H9 (cell line): ENCODE data around the gene PPM1H. TPM values are rescaled to one million over a fixed set of nuclear protein-coding genes. Genes with fewer than 3 reads are reported as not detected.

Experiments used
- DNase-seq: peaks from one replicate; pipeline ENCODE4 v3.0.0-alpha.2; 2017
- H2AFZ ChIP-seq: one replicate; pipeline ENCODE4 v1.6.1; 2013; ENCODE audit warnings: mild to moderate bottlenecking, low read length, control low read depth, moderate library complexity
- H2AK5ac ChIP-seq: 2 replicates; pipeline ENCODE4 v1.6.1; 2013; ENCODE audit warnings: low read length, control low read depth, mixed read lengths; ENCODE audit not compliant: insufficient read length
- H2BK120ac ChIP-seq: one replicate; pipeline ENCODE4 v1.6.1; 2013; ENCODE audit warnings: low read depth, mild to moderate bottlenecking, low read length, control low read depth, inconsistent platforms; ENCODE audit not compliant: poor library complexity, severe bottlenecking
- H2BK12ac ChIP-seq: 2 replicates; pipeline ENCODE4 v1.6.1; 2013; ENCODE audit warnings: low read length, control low read depth, mixed read lengths, low read depth; ENCODE audit not compliant: insufficient read length
- H2BK15ac ChIP-seq: 2 replicates; pipeline ENCODE4 v1.6.1; 2013; ENCODE audit warnings: low read depth, low read length, control low read depth
- H2BK20ac ChIP-seq: one replicate; pipeline ENCODE4 v1.6.1; 2013; ENCODE audit warnings: low read depth, mild to moderate bottlenecking, low read length, control low read depth, inconsistent platforms; ENCODE audit not compliant: poor library complexity, severe bottlenecking
- H2BK5ac ChIP-seq: 2 replicates; pipeline ENCODE4 v1.6.1; 2013; ENCODE audit warnings: low read length, control low read depth, mixed read lengths; ENCODE audit not compliant: insufficient read length
- H3K14ac ChIP-seq: 2 replicates; pipeline ENCODE4 v1.6.1; 2013; ENCODE audit warnings: low read length, control low read depth; ENCODE audit not compliant: insufficient read depth
- H3K18ac ChIP-seq: 2 replicates; pipeline ENCODE4 v1.6.1; 2013; ENCODE audit warnings: low read depth, mild to moderate bottlenecking, mixed read lengths, low read length, control low read depth; ENCODE audit not compliant: insufficient read length
- H3K23ac ChIP-seq: 2 replicates; pipeline ENCODE4 v1.6.1; 2013; ENCODE audit warnings: low read length, control low read depth, mixed read lengths, low read depth; ENCODE audit not compliant: insufficient read length
- H3K23me2 ChIP-seq: 2 replicates; pipeline ENCODE4 v1.6.1; 2013; ENCODE audit warnings: low read depth, mild to moderate bottlenecking, mixed read lengths, low read length, control low read depth; ENCODE audit not compliant: insufficient read length, poor library complexity, severe bottlenecking
- H3K27ac ChIP-seq: 2 replicates; pipeline ENCODE4 v1.5.1; 2013; ENCODE audit warnings: low read length, control low read depth, mixed read lengths, low read depth; ENCODE audit not compliant: insufficient read length
- H3K27me3 ChIP-seq: 2 replicates; pipeline ENCODE4 v1.6.1; 2013; ENCODE audit warnings: low read length, control low read depth, inconsistent platforms; ENCODE audit not compliant: insufficient read depth
- H3K4ac ChIP-seq: 2 replicates; pipeline ENCODE4 v1.6.1; 2013; ENCODE audit warnings: low read depth, mild to moderate bottlenecking, control low read depth, inconsistent platforms, low read length, moderate library complexity
- H3K4me1 ChIP-seq: 2 replicates; pipeline ENCODE4 v1.6.1; 2013; ENCODE audit warnings: low read length, control low read depth, inconsistent platforms; ENCODE audit not compliant: insufficient read depth
- H3K4me2 ChIP-seq: 2 replicates; pipeline ENCODE4 v1.6.1; 2013; ENCODE audit warnings: low read length, control low read depth, mixed read lengths; ENCODE audit not compliant: insufficient read length, insufficient read depth
- H3K56ac ChIP-seq: 2 replicates; pipeline ENCODE4 v1.6.1; 2013; ENCODE audit warnings: low read depth, mild to moderate bottlenecking, mixed read lengths, low read length, control low read depth; ENCODE audit not compliant: insufficient read length
- H3K79me1 ChIP-seq: 2 replicates; pipeline ENCODE4 v1.6.1; 2013; ENCODE audit warnings: low read depth, mild to moderate bottlenecking, moderate library complexity, low read length, control low read depth, inconsistent platforms; ENCODE audit not compliant: insufficient read depth, poor library complexity, severe bottlenecking
- H3K79me2 ChIP-seq: 2 replicates; pipeline ENCODE4 v1.6.1; 2013; ENCODE audit warnings: low read length, control low read depth, inconsistent platforms; ENCODE audit not compliant: insufficient read depth
- H3K9ac ChIP-seq: 2 replicates; pipeline ENCODE4 v1.6.1; 2013; ENCODE audit warnings: low read length, control low read depth, mixed read lengths; ENCODE audit not compliant: insufficient read length; ENCODE audit errors: extremely low read depth
- H3K9me3 ChIP-seq: one replicate; pipeline ENCODE4 v1.6.1; 2013; ENCODE audit warnings: low read depth, low read length, inconsistent platforms; ENCODE audit not compliant: control insufficient read depth
- H3T11ph ChIP-seq: one replicate; pipeline ENCODE4 v1.6.1; 2013; ENCODE audit warnings: mild to moderate bottlenecking, low read length, control low read depth, inconsistent platforms
- H4K20me1 ChIP-seq: one replicate; pipeline ENCODE4 v1.6.1; 2013; ENCODE audit not compliant: control insufficient read depth, insufficient read length, insufficient read depth
- H4K5ac ChIP-seq: 2 replicates; pipeline ENCODE4 v1.6.1; 2013; ENCODE audit warnings: low read depth, mild to moderate bottlenecking, mixed read lengths, low read length, control low read depth; ENCODE audit not compliant: insufficient read length
- H4K8ac ChIP-seq: replicated peaks from 2 replicates; pipeline ENCODE4 v1.6.1; 2013; ENCODE audit warnings: low read length, control low read depth, mixed read lengths, low read depth; ENCODE audit not compliant: insufficient read length
- H4K91ac ChIP-seq: 2 replicates; pipeline ENCODE4 v1.6.1; 2013; ENCODE audit warnings: low read depth, mild to moderate bottlenecking, moderate library complexity, mixed read lengths, low read length, control low read depth; ENCODE audit not compliant: insufficient read length
- H3K27ac Mint-ChIP-seq, 3 experiments: 2 replicates in 2 of 3; 3 replicates in 1 of 3; pipeline ENCODE4 v1.8.0; 2020 to 2021; ENCODE audit warnings: mixed read lengths in 3 of 3, mild to moderate bottlenecking in 1 of 3, moderate library complexity in 1 of 3
- H3K27me3 Mint-ChIP-seq: 2 replicates; pipeline ENCODE4 v1.8.0; 2021; ENCODE audit warnings: low read depth, mild to moderate bottlenecking, moderate library complexity, mixed read lengths
- H3K36me3 Mint-ChIP-seq, 3 experiments: 2 replicates in 2 of 3; 3 replicates in 1 of 3; pipeline ENCODE4 v1.8.0; 2020 to 2021; ENCODE audit warnings: low read depth in 3 of 3, mixed read lengths in 3 of 3; ENCODE audit not compliant: insufficient read depth in 1 of 3
- H3K4me1 Mint-ChIP-seq, 2 experiments: 2 replicates each; pipeline ENCODE4 v1.8.0; 2020; ENCODE audit warnings: mixed read lengths in 2 of 2
- H3K4me3 Mint-ChIP-seq, 2 experiments: 2 replicates in 1 of 2; 3 replicates in 1 of 2; pipeline ENCODE4 v1.8.0; 2020 to 2021; ENCODE audit warnings: mild to moderate bottlenecking in 2 of 2, mixed read lengths in 2 of 2, moderate library complexity in 1 of 2
- H3K9me3 Mint-ChIP-seq, 2 experiments: 2 replicates in 1 of 2; 3 replicates in 1 of 2; pipeline ENCODE4 v1.8.0; 2020; ENCODE audit warnings: mild to moderate bottlenecking in 2 of 2, mixed read lengths in 2 of 2, moderate library complexity in 1 of 2
- CTCF ChIP-seq: fragments of 200-600 bp; sonication (generic); conservative IDR thresholded peaks from 3 replicates; pipeline ENCODE4 v1.8.0; 2021; ENCODE audit warnings: antibody characterized with exemption, mild to moderate bottlenecking
- WGBS: extraction: QIAGEN DNeasy Blood & Tissue Kit; methylation state at CpG from one replicate; pipeline ENCODE4 v1.1.7; 2013; ENCODE audit warnings: missing lambda C conversion rate, low lambda C conversion rate, mixed read lengths; ENCODE audit not compliant: insufficient read length; ENCODE audit errors: extremely low coverage; 5-methylcytosine and 5-hydroxymethylcytosine counted together
- total RNA-seq: library from RNA; stranded (reverse); gene quantifications from 2 replicates; pipeline ENCODE4 v1.2.1, GENCODE V29; 2021

PPM1H gene
- total RNA-seq, 1 experiment from 2014 or later, result 22.1 TPM

DNA sequence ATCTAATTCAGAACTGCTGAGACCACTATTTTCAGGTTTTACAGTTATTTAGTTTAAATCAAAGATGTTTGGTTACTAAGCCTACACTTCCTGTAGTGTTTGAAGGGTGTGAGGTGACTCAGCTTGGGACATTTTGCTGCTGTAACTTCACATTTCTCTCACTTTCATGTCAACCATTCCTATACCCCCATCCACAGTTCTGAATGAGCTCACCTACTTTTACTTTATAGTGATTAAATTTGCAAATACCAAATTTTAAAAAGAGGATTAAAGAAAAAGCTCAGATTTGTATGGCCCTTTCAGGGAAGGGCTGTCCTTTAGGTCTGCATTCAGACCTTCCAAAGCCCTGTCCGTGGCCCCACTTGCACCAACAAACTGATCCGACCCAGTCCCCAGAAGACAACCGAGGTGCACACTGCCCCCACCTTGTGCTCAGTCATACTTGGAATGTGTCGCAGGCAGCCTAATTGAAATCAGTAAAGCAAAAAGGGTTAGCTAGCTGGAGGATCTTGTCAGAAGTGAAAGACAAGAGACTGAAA is 294.0 kb downstream of the PPM1H start:
- Histone ChIP-seq H3K56ac (no peak overlapping the region), H3K18ac (no peak overlapping the region), H4K91ac (no peak overlapping the region), H4K20me1 (no peaks in the 10 kb centered on the region), H3K79me1 (no peaks in the 10 kb centered on the region), H2BK20ac (no peak overlapping the region), H4K8ac (no peak overlapping the region), H4K5ac (no peak overlapping the region), H2BK12ac (no peak overlapping the region), H3K4ac (no peak overlapping the region), H2BK120ac (no peak overlapping the region), H2AK5ac (no peak overlapping the region), H3K79me2 (no peaks in the 10 kb centered on the region), H3K4me2 (no peak overlapping the region), H3K27me3 (no peaks in the 10 kb centered on the region), H2AFZ (no peak overlapping the region), H3T11ph (no peak overlapping the region), H2BK5ac (no peak overlapping the region), H3K14ac (no peak overlapping the region), H3K9me3 (no peaks in the 10 kb centered on the region), H3K27ac (no peak overlapping the region), H3K23me2 (no peaks in the 10 kb centered on the region), H3K4me1 (no peaks in the 10 kb centered on the region; the same call in 1 of the 2 replicates), H3K23ac (no peak overlapping the region), H3K9ac (no peak overlapping the region), H2BK15ac (no peak overlapping the region)
- Mint-ChIP-seq H3K4me3 (no peak overlapping the region), H3K27me3 (peaks cover 18% of the 10 kb centered on the region), H3K4me1 (peaks cover 27 to 35% of the 10 kb centered on the region in 2 experiments), H3K9me3 (no peaks in the 10 kb centered on the region), H3K36me3 (peaks cover 0 to 3% (median 2%) of the 10 kb centered on the region in 3 experiments; a peak in 2 of 7 replicates), H3K27ac (peak overlapping the region in 1 of 3 experiments; percentile 78; a peak in 2 of 7 replicates)
- WGBS, result no CpG with 5 or more reads among the region's 4 CpGs
- TF ChIP-seq CTCF, result no peak
- DNase-seq, result no peak
